Stimulated activated CD4-positive, alpha-beta T cell treated with anti-CD3 and anti-CD28 coated beads, Interleukin-4, amount 100 ng/mL, for 4 hours (primary cell): ENCODE results near the gene ARIH1.

Experiments
- DNase-seq, 2 experiments: peaks; one replicate each; pipeline ENCODE4 v3.0.0-alpha.2; 2020

Gene ARIH1

GRCh38 chr15:72540606-72541237 is 66.6 kb downstream of the ARIH1 start:
- DNase-seq: no peak

- no peak for DNase-seq
Observed at GRCh38 chr15:72541674-72542073, 67.5 kb downstream of the ARIH1 start.

- DNase-seq: no peak
Observed at GRCh38 chr15:72545156-72545555, 71.0 kb downstream of the ARIH1 start.

GRCh38 chr15:72554471-72555425 is 80.6 kb downstream of the ARIH1 start:
- DNase-seq: peak in 1 of 2 experiments; percentile 33

GRCh38 chr15:72559781-72560180 is 85.7 kb downstream of the ARIH1 start:
- DNase-seq: no peak

- DNase-seq: no peak
Observed at GRCh38 chr15:72560458-72560857, 86.3 kb downstream of the ARIH1 start.

- DNase-seq: no peak
Observed at GRCh38 chr15:72562386-72562785, 88.3 kb downstream of the ARIH1 start.

GRCh38 chr15:72562878-72563277 is 88.7 kb downstream of the ARIH1 start:
- DNase-seq: no peak

GRCh38 chr15:72564091-72564490 is 90.0 kb downstream of the ARIH1 start:
- DNase-seq: no peak

GRCh38 chr15:72566973-72567372 is 92.8 kb downstream of the ARIH1 start:
- no peak for DNase-seq

GRCh38 chr15:72570059-72570458 is 95.9 kb downstream of the ARIH1 start:
- no peak for DNase-seq

- DNase-seq: no peak
Observed at GRCh38 chr15:72579814-72580213, 105.7 kb downstream of the ARIH1 start.

GRCh38 chr15:72584006-72584405 is 109.9 kb downstream of the ARIH1 start:
- no peak for DNase-seq

GRCh38 chr15:72585025-72585424 is 110.9 kb downstream of the ARIH1 start:
- DNase-seq: no peak

- DNase-seq: no peak
Observed at GRCh38 chr15:72585476-72586058, 111.4 kb downstream of the ARIH1 start.

- no peak for DNase-seq
Observed at GRCh38 chr15:72588096-72588495, 114.0 kb downstream of the ARIH1 start.

GRCh38 chr15:72590427-72590826 is 116.3 kb downstream of the ARIH1 start:
- no peak for DNase-seq

GRCh38 chr15:72591361-72591760 is 117.2 kb downstream of the ARIH1 start:
- no peak for DNase-seq

GRCh38 chr15:72592097-72592496 is 118.0 kb downstream of the ARIH1 start:
- DNase-seq: no peak

- no peak for DNase-seq
Observed at GRCh38 chr15:72592676-72593075, 118.5 kb downstream of the ARIH1 start.

- DNase-seq: no peak
Observed at GRCh38 chr15:72593838-72594237, 119.7 kb downstream of the ARIH1 start.

- no peak for DNase-seq
Observed at GRCh38 chr15:72599855-72600464, 125.8 kb downstream of the ARIH1 start.

- DNase-seq: no peak
Observed at GRCh38 chr15:72604794-72605193, 130.7 kb downstream of the ARIH1 start.
